Right renal cortex interstitium (tissue), 3 donors: ENCODE data around the gene PSMB4. TPM values are rescaled to one million over a fixed set of nuclear protein-coding genes. Genes with fewer than 3 reads are reported as not detected.
"Not testable (repeated sequence)": the region's sequence is repeated elsewhere in the genome, so short reads cannot be mapped to it uniquely, and the experiment has no call there.

ENCODE experiments used
- DNase-seq, 3 donors: peaks; one replicate each; pipeline ENCODE4 v3.0.0-alpha.2; 2013; ENCODE audit warnings: low read depth in 3 of 3, low spot score in 2 of 3
- polyA plus RNA-seq, 3 donors: library from polyadenylated mRNA; unstranded; fragments of 120-200 nt; gene quantifications; one replicate each; pipeline ENCODE4 v1.2.1, GENCODE V29; 2013; ENCODE audit not compliant: insufficient read length in 3 of 3

Gene PSMB4
- polyA plus RNA-seq, 3 donors: 244 to 272 (median 271) TPM

DNA sequence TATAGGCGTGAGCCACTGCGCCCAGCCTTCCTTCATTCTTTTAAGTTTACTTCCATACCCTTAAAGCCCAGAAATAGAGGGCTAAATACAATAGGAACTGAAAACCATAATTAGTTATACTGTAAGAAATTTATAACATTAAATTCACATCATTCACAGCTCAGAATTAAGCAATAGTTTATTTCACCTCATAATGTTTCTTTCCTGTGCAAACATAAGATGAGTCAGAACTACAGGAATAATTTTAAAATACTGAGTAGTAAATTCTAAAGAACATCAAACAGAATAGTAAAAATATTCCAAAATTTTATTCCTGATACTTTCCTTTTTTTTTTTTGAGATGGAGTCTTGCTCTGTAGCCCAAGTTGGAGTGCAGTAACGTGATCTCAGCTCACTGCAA is 35.8 kb downstream of the PSMB4 start:
- no peak for DNase-seq

DNA sequence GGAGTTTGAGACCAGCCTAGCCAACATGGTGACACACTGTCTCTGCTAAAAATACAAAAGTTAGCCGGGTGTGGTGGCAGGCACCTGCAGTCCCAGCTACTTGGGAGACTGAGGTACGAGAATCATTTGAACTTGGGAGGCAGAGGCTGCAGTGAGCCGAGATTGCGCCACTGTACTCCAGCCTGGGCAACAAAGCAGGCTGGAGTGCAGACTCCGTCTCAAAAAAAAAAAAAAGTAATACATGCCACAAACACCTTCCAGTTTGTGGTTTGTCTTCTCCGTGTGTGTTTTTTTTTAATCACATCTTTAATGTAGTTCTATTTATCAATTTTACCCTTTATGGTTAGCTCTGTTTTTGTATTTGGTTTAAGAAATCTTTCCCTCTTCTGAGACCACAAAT is 37.6 kb downstream of the PSMB4 start:
- no peak for DNase-seq

DNA sequence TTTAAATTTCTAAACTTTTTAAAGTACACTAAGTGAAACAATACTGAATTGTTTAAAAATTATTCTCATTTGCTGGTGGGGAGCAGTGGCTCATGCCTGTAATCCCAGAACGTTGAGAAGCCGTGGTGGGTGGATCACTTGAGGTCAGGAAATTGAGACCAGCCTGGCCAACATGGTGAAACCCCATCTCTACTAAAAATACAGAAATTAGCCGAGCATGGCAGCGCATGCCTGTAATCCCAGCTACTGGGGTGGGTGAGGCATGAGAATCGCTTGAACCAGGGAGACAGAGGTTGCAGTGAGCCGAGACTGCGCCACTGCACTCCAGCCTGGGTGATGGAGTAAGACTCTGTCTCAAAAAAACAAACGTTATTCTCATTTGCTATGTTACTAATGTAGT is 38.0 kb downstream of the PSMB4 start:
- not testable (repeated sequence) for DNase-seq

DNA sequence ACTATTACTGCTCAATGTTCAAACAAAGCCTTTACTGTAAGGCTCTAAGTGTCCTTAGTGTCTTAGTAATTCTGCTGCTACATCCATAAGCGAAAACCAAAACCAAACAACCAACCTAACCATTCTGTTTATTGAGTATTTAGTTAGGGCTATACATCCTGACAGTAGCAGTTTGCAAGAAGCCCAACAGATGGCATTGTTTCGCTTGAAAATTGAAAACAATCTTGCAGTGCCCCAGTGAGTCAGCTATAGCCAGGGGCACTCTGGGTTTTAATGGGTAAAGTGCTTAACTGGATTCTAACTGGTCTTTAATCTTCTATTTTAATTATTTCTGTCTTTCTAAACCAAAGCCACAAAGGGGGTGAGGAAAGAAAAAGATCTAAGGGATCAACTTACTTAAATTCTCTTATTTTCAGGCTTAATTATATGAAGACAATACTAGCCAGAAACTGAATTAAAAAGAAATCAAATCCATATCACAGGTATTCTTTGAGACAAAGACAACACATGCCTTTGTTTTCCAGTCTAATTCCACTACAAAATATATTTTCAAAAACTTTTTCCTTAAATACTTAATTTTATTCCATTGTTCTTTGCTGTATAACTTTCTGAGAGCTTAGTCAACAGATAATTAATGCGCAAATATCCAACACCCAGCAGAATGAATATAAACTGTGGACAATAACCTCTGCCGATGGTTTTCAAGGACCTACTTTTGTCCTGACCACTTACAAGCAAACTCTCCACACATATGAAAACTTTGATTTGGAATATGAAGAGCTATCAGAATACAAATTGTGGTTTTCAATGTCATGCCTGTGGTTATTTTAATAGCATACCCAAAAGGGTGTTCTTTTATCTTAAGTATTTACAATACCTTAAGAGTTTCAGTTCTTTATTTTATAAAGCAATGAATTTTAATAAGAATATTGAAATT is 44.7 kb downstream of the PSMB4 start:
- DNase-seq: peak in 2 of 3 donors; percentile 45 to 52

DNA sequence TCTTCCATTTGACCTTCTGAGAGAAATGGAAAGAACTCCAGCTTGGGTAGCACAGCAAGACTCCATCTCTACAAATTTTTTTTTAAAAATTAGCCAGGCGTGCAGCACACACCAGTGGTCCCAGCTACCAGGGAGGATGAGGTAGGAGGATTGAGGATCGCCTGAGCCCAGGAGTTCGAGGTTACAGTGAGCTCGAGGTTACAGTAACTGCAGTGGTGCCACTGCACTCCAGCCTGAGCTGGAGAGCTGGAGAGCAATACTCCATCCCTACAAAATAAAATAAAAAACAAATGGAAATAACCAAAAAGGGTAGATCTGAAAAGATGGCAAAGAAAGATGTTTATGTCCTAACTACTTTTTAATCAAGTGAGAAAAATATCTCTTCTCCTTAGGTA is 45.4 kb downstream of the PSMB4 start:
- no peak for DNase-seq

DNA sequence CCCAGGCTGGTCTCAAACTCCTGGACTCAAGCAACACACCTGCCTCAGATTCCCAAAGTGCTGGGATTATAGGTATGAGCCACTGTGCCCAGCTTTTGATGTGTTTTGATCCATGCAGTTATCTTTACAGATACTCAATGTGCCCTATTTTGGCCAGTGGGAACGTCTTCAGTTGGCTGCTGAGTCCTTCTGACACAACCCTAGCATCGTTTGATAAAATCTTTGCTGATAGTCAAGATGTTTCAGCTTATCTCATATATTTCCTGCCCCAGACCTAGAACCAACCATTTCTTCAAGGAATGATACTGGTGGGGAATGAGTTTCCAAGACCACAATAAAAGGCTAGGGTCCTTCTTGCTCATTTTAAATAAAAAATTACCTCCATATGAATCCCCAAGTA is 48.3 kb downstream of the PSMB4 start:
- DNase-seq: no peak

Other genes with a start within 250 kb of the PSMB4 start
- 1 to 10 TPM; 1.2 to 1.5 (median 1.3) TPM for gene TNFAIP8L2, start 242.9 kb upstream of the PSMB4 start, polyA plus RNA-seq
- gene LYSMD1, start 233.7 kb upstream of the PSMB4 start, polyA plus RNA-seq: 10 to 100 TPM; 17.1 to 21.9 (median 18.1) TPM
- gene SCNM1, start 233.4 kb upstream of the PSMB4 start, polyA plus RNA-seq: 10 to 100 TPM; 37.6 to 38.8 (median 38.5) TPM
- gene TMOD4, start 223.6 kb upstream of the PSMB4 start, polyA plus RNA-seq: 1 to 10 TPM in 1 of 3 donors, under 1 TPM in 2; 0.48 to 1.0 (median 0.64) TPM
- gene VPS72, start 209.4 kb upstream of the PSMB4 start, polyA plus RNA-seq: 10 to 100 TPM; 71.1 to 75.7 (median 73.5) TPM
- 10 to 100 TPM; 64.0 to 71.3 (median 65.4) TPM for gene PIP5K1A, start 201.0 kb upstream of the PSMB4 start, polyA plus RNA-seq
- 100 to 1,000 TPM; 170 to 184 (median 183) TPM for gene PSMD4, start 144.8 kb upstream of the PSMB4 start, polyA plus RNA-seq
- 10 to 100 TPM; 21.9 to 23.0 (median 22.6) TPM for gene ZNF687, start 117.3 kb upstream of the PSMB4 start, polyA plus RNA-seq
- gene PI4KB, start 72.2 kb upstream of the PSMB4 start, polyA plus RNA-seq: 10 to 100 TPM; 62.0 to 66.5 (median 62.3) TPM
- 10 to 100 TPM; 39.6 to 47.4 (median 42.7) TPM for gene RFX5, start 52.3 kb upstream of the PSMB4 start, polyA plus RNA-seq
- gene SELENBP1, start 26.9 kb upstream of the PSMB4 start, polyA plus RNA-seq: 10 to 100 TPM; 45.9 to 56.2 (median 47.0) TPM
- 10 to 100 TPM; 90.3 to 95.9 (median 90.7) TPM for gene POGZ, start 59.9 kb downstream of the PSMB4 start, polyA plus RNA-seq
- 10 to 100 TPM; 34.9 to 44.2 (median 42.6) TPM for gene CGN, start 111.8 kb downstream of the PSMB4 start, polyA plus RNA-seq
- 10 to 100 TPM; 10.1 to 11.7 (median 10.1) TPM for gene TUFT1, start 140.7 kb downstream of the PSMB4 start, polyA plus RNA-seq
- 10 to 100 TPM; 20.5 to 22.5 (median 21.8) TPM for gene SNX27, start 212.5 kb downstream of the PSMB4 start, polyA plus RNA-seq